Stimulated activated CD4-positive, alpha-beta T cell treated with anti-CD3 and anti-CD28 coated beads, TNF-alpha, amount 100 ng/mL, for 1 hour (primary cell): ENCODE data around the gene CHST10.
"Not testable (repeated sequence)": the region's sequence is repeated elsewhere in the genome, so short reads cannot be mapped to it uniquely, and the experiment has no call there.

Experiments used
- DNase-seq, 3 donors: peaks; one replicate each; pipeline ENCODE4 v3.0.0-alpha.2; 2020; ENCODE audit warnings: low read depth in 3 of 3, low spot score in 1 of 3

Gene CHST10

GRCh38 chr2:100394111-100394641, 23.3 kb downstream of the CHST10 start:
- DNase-seq: no peak

- no peak for DNase-seq
These were observed 24.1 kb downstream of the CHST10 start for GRCh38 chr2:100393362-100393761.

GRCh38 chr2:100392715-100393114, 24.8 kb downstream of the CHST10 start:
- DNase-seq: no peak

- DNase-seq: no peak
These were observed 25.5 kb downstream of the CHST10 start for GRCh38 chr2:100391735-100392515.

- DNase-seq: no peak
These were observed 27.2 kb downstream of the CHST10 start for GRCh38 chr2:100390001-100390940.

GRCh38 chr2:100388703-100389102, 28.8 kb downstream of the CHST10 start:
- no peak for DNase-seq

- DNase-seq: no peak
These were observed 33.5 kb downstream of the CHST10 start for GRCh38 chr2:100383954-100384353.

GRCh38 chr2:100383306-100383705, 34.2 kb downstream of the CHST10 start:
- no peak for DNase-seq

- DNase-seq: peak; percentile 23 to 62 (median 34)
These were observed 36.2 kb downstream of the CHST10 start for GRCh38 chr2:100381240-100381639.

- DNase-seq: no peak
These were observed 36.8 kb downstream of the CHST10 start for GRCh38 chr2:100380681-100381080.

GRCh38 chr2:100376836-100377235, 40.6 kb downstream of the CHST10 start:
- DNase-seq: no peak

- DNase-seq: no peak
These were observed 50.3 kb downstream of the CHST10 start for GRCh38 chr2:100367163-100367562.

- DNase-seq: no peak
These were observed 52.0 kb downstream of the CHST10 start for GRCh38 chr2:100365434-100365833.

- not testable (repeated sequence) for DNase-seq
These were observed 55.2 kb downstream of the CHST10 start for GRCh38 chr2:100362269-100362668.

GRCh38 chr2:100359576-100359975, 57.9 kb downstream of the CHST10 start:
- DNase-seq: no peak

- no peak for DNase-seq
These were observed 58.9 kb downstream of the CHST10 start for GRCh38 chr2:100358554-100358953.

GRCh38 chr2:100352521-100352920, 64.9 kb downstream of the CHST10 start:
- no peak for DNase-seq

- DNase-seq: no peak
These were observed 66.7 kb downstream of the CHST10 start for GRCh38 chr2:100350661-100351185.

- DNase-seq: not testable (repeated sequence)
These were observed 72.3 kb downstream of the CHST10 start for GRCh38 chr2:100345144-100345543.

- no peak for DNase-seq
These were observed 73.0 kb downstream of the CHST10 start for GRCh38 chr2:100344433-100344832.

GRCh38 chr2:100342466-100342865, 75.0 kb downstream of the CHST10 start:
- DNase-seq: not testable (repeated sequence)
